ENCODE measurements around the gene TSPAN11.

Gene TSPAN11

DNA sequence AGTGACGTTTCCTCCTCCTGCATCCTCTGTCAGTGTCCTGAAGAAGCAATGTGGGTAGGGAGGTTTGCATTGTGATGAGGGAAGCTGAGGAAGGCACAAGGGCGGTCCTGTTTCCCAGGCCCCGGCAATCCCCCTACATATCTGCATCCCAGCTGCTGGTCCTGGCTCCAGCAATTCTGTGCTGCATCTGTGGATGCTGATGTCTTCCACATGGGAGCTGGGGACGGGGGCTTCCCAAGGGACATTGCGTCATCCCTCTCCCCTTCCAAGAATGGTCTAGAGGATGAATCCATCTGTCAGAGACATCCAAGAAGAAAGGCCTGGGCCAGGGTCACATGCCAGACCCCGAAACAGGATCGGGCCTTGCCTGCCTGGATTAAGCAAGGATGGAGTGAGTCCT is 52.1 kb downstream of the TSPAN11 start:
- Histone ChIP-seq H3K9me3 (ENCODE audit: control insufficient read depth in 2 of 2, low read length in 2 of 2) (no peaks in the 10 kb centered on the region), H3K27me3 (ENCODE audit: control insufficient read depth in 1 of 2, insufficient read depth in 2 of 2, low read length in 2 of 2) (peaks cover 0 to 5% of the 10 kb centered on the region in 2 donors), H3K9ac (ENCODE audit: low read length in 2 of 2) (no peak overlapping the region), H3K4me1 (ENCODE audit: control insufficient read depth, insufficient read depth, low read length) (peaks cover 5% of the 10 kb centered on the region), H3K36me3 (ENCODE audit: control insufficient read depth in 2 of 2, insufficient read depth in 2 of 2, low read length in 2 of 2) (no peaks in the 10 kb centered on the region), H3K27ac (ENCODE audit: low read length) (no peak overlapping the region), H3K4me3 (ENCODE audit: low read length in 2 of 2) (no peak overlapping the region)

DNA sequence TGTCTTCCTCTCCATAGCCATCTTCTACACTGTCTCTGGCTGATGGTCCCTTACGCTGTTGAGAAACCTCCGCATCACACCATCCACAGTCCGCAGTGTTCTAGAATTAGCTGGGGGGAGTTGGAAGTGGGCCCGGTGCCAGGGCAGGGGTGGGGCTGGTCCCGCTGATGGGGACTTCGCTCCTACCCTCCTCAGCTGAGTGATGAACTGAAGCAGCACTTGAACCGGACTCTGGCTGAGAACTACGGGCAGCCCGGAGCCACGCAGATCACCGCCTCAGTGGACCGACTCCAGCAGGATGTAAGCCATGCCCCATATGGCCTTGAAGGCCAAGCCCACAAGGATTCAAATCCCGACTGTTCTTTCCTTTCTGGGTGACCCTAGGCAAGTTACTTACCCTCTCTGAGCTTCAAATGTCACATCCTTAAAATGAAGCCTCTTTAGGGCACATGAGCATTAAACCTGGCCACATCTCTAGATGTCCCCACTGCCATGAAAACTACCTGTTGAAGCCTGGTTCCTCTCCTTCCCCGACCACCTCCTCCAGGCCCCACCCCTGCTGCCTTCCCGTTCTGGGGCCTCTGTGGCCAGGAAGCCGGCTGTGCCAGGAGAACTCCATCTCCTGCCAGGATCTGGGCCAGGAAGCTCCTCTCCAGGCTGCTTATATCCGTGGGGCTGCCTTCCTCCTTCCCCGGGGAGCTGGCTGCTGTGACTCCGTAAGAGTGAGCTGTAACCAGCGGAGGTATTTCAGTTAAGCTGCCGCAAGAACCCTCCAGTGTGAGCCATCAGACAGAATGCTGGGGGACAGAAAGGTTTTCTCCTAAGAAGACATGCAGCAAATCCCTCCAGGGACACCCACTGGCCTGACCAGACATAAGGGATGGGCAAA is 53.1 kb downstream of the TSPAN11 start:
- Histone ChIP-seq H3K9ac (ENCODE audit: low read length in 2 of 2) (no peak overlapping the region), H3K36me3 (ENCODE audit: control insufficient read depth in 2 of 2, insufficient read depth in 2 of 2, low read length in 2 of 2) (no peaks in the 10 kb centered on the region), H3K27ac (ENCODE audit: low read length) (no peak overlapping the region), H3K27me3 (ENCODE audit: control insufficient read depth in 1 of 2, insufficient read depth in 2 of 2, low read length in 2 of 2) (peaks cover 0 to 2% of the 10 kb centered on the region in 2 donors), H3K4me1 (ENCODE audit: control insufficient read depth, insufficient read depth, low read length) (peaks cover 5% of the 10 kb centered on the region), H3K4me3 (ENCODE audit: low read length in 2 of 2) (no peak overlapping the region), H3K9me3 (ENCODE audit: control insufficient read depth in 2 of 2, low read length in 2 of 2) (no peaks in the 10 kb centered on the region)

DNA sequence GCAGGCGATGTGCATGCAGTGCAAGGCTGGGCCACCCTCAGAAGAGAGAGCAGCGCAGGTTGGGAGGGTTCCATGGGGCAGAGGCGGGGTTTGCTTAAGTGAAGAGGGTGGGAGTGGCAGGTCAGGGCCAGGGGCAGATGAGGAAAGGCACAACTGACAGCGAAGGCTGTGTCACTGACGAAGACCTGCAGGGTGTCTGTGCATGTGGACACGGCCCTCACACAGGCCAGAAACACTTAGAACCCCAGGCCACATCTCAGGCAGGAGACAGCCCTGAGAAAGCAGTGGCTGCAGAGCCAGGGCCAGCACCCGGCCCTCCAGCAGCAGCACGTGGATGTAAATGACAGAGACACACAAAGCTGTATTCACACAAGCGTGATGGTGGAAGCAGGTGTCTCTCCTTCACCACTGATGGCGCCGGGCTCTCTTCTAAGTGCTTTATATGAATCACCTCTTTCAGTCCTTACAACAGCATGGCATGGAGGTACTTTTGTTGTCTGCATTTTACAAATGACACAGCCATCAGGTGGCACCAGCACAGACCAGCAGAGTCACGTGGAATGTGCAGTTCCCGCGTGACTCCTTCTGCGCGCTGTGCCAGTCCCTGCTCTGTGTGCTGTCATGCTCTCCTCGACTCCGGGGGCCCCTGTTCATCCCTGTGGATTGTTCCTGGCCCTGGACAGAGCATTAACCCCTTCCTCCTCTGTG is 54.6 kb downstream of the TSPAN11 start:
- Histone ChIP-seq H3K36me3 (ENCODE audit: control insufficient read depth in 2 of 2, insufficient read depth in 2 of 2, low read length in 2 of 2) (no peaks in the 10 kb centered on the region), H3K27ac (ENCODE audit: low read length) (no peak overlapping the region), H3K27me3 (ENCODE audit: control insufficient read depth in 1 of 2, insufficient read depth in 2 of 2, low read length in 2 of 2) (no peaks in the 10 kb centered on the region), H3K4me1 (ENCODE audit: control insufficient read depth, insufficient read depth, low read length) (peaks cover 5% of the 10 kb centered on the region), H3K4me3 (ENCODE audit: low read length in 2 of 2) (no peak overlapping the region), H3K9me3 (ENCODE audit: control insufficient read depth in 2 of 2, low read length in 2 of 2) (no peaks in the 10 kb centered on the region), H3K9ac (ENCODE audit: low read length in 2 of 2) (no peak overlapping the region)

DNA sequence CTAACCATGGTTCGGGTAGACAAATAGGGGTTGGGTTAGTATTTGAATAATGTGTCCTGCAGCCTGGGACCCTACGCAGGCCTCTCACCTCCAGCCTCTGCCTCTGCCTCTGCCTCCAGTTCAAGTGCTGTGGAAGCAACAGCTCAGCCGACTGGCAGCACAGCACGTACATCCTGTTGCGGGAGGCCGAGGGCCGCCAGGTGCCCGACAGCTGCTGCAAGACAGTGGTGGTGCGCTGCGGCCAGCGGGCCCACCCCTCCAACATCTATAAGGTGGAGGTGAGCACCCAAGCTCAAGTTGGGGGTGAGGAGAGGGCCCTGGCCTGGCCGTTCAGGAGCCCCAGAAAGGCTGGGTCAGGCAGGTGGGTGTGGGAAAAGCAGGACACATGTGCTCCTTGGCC is 55.9 kb downstream of the TSPAN11 start:
- Histone ChIP-seq H3K4me1 (ENCODE audit: control insufficient read depth, insufficient read depth, low read length) (peaks cover 5% of the 10 kb centered on the region), H3K4me3 (ENCODE audit: low read length in 2 of 2) (no peak overlapping the region), H3K27ac (ENCODE audit: low read length) (no peak overlapping the region), H3K9me3 (ENCODE audit: control insufficient read depth in 2 of 2, low read length in 2 of 2) (no peaks in the 10 kb centered on the region), H3K27me3 (ENCODE audit: control insufficient read depth in 1 of 2, insufficient read depth in 2 of 2, low read length in 2 of 2) (no peaks in the 10 kb centered on the region), H3K36me3 (ENCODE audit: control insufficient read depth in 2 of 2, insufficient read depth in 2 of 2, low read length in 2 of 2) (no peaks in the 10 kb centered on the region), H3K9ac (ENCODE audit: low read length in 2 of 2) (no peak overlapping the region)

DNA sequence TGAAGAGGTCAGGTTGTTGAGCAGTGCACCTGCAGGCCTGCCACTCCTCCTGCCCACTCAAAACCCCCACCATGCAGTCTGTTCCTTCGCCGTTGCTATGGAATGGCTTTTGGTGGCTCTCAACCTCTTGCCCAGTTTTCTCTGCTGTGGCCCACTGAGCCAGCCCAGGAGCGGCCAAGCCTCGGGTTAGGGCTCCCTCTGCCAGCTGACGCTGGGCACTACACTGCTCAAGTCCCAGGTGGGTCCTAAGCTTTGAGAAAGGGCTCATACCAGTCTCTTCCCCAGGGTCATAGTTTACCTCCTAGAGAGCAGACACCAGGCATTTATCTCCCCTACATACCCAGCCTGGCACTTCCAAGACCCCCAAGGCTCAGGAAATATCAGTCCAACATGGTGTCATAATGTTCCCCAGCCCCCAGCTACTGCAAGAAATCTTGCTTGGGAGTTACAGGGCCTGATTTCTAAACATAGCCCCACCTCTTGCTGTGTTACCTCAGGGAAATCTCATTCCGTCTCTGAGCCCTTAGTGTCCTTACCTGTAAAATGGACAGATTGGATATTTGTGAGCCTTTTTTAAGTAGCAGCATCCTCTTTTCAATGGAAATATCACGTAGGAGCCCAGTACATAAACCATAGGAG is 59.4 kb downstream of the TSPAN11 start:
- Histone ChIP-seq H3K9me3 (ENCODE audit: control insufficient read depth in 2 of 2, low read length in 2 of 2) (no peaks in the 10 kb centered on the region), H3K9ac (ENCODE audit: low read length in 2 of 2) (no peak overlapping the region), H3K4me1 (ENCODE audit: control insufficient read depth, insufficient read depth, low read length) (no peaks in the 10 kb centered on the region), H3K4me3 (ENCODE audit: low read length in 2 of 2) (no peak overlapping the region), H3K27me3 (ENCODE audit: control insufficient read depth in 1 of 2, insufficient read depth in 2 of 2, low read length in 2 of 2) (no peaks in the 10 kb centered on the region), H3K27ac (ENCODE audit: low read length) (no peak overlapping the region), H3K36me3 (ENCODE audit: control insufficient read depth in 2 of 2, insufficient read depth in 2 of 2, low read length in 2 of 2) (no peaks in the 10 kb centered on the region)

DNA sequence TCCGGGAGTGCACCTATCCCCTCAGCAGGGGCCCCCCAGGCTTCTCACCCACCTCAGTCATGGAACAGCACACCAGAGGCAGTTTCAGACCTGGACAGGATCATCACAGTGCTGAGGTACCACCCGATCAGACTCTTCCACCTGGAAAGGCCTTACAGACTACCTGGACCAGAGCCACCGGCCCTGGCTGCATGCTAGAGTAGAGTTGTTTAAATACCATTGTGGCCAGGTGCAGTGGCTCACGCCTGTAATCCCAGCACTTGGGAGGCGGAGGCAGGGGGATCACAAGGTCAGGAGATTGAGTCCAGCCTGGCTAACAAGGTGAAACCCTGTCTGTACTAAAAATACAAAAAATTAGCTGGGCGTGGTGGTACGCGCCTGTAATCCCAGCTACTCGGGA is 61.5 kb downstream of the TSPAN11 start:
- Histone ChIP-seq H3K36me3 (ENCODE audit: control insufficient read depth in 2 of 2, insufficient read depth in 2 of 2, low read length in 2 of 2) (no peaks in the 10 kb centered on the region), H3K9me3 (ENCODE audit: control insufficient read depth in 2 of 2, low read length in 2 of 2) (no peaks in the 10 kb centered on the region), H3K4me3 (ENCODE audit: low read length in 2 of 2) (no peak overlapping the region), H3K9ac (ENCODE audit: low read length in 2 of 2) (no peak overlapping the region), H3K27me3 (ENCODE audit: control insufficient read depth in 1 of 2, insufficient read depth in 2 of 2, low read length in 2 of 2) (no peaks in the 10 kb centered on the region), H3K4me1 (ENCODE audit: control insufficient read depth, insufficient read depth, low read length) (no peaks in the 10 kb centered on the region), H3K27ac (ENCODE audit: low read length) (no peak overlapping the region)

DNA sequence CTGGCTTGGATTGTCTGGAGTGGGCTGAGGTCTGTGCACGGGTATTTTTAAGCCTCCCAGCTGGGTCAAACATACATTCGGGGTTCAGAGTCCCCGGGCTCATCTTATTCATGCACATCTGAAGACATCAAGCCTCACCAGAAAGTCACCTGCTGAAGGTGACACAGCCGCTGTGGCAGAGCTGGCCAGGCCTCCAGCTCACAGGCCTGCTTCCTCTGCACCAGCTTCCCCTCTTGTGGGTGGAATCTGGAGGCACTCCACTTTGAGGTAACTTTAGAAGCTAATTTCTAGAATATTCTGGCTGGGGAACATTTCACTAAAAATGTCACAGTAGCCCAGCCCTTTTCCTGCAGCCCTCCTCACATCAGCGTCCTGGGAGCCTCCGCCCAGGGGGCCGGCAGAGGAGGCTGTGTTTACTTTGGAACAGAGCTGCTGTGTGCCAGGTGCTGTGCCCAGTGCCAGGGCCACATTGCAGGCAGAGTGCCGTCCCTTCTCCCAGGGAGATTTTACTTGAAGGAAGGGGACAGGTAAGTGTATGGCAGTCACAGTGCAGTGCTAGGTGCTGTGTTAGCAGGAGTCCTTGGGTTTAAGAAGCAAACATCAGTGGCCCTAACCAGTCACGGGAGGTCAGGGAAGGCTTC is 62.2 kb downstream of the TSPAN11 start:
- H3K4me1 ChIP-seq (ENCODE audit: control insufficient read depth, insufficient read depth, low read length) = no peaks in the 10 kb centered on the region
- no peak overlapping the region for H3K27ac ChIP-seq (ENCODE audit: low read length)
- H3K9ac ChIP-seq (ENCODE audit: low read length in 2 of 2) = no peak overlapping the region

DNA sequence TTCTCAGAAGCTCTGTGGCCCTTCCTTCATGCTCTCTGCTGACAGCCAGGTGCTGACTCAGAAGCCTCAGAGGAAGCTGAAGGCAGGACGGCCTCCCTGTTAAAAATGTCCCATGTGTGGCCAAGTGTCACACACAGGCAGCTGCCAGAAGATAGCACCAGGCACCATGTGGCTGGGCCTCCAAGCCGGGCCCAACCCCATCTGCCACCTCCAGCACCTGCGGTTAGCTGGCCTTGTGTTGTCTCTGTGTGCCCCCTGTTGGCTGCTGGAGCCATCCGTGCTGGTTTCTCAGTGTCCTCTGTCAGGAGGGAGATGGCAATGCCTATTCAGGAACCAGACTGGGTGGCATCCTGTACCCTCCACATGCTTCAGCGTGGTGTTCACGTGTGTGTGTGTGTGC is 63.2 kb downstream of the TSPAN11 start:
- H3K36me3 ChIP-seq (ENCODE audit: control insufficient read depth in 2 of 2, insufficient read depth in 2 of 2, low read length in 2 of 2) = no peaks in the 10 kb centered on the region
- H3K27me3 ChIP-seq (ENCODE audit: control insufficient read depth in 1 of 2, insufficient read depth in 2 of 2, low read length in 2 of 2) = no peaks in the 10 kb centered on the region
- H3K9ac ChIP-seq (ENCODE audit: low read length in 2 of 2) = no peak overlapping the region
- no peaks in the 10 kb centered on the region for H3K9me3 ChIP-seq (ENCODE audit: control insufficient read depth in 2 of 2, low read length in 2 of 2)
- no peak overlapping the region for H3K27ac ChIP-seq (ENCODE audit: low read length)
- no peak overlapping the region for H3K4me3 ChIP-seq (ENCODE audit: low read length in 2 of 2)
- no peaks in the 10 kb centered on the region for H3K4me1 ChIP-seq (ENCODE audit: control insufficient read depth, insufficient read depth, low read length)

More for the DNA sequence above, 62.2 kb downstream of the TSPAN11 start:
- Histone ChIP-seq H3K36me3 (ENCODE audit: control insufficient read depth in 2 of 2, insufficient read depth in 2 of 2, low read length in 2 of 2) (no peaks in the 10 kb centered on the region), H3K4me3 (ENCODE audit: low read length in 2 of 2) (no peak overlapping the region), H3K9me3 (ENCODE audit: control insufficient read depth in 2 of 2, low read length in 2 of 2) (no peaks in the 10 kb centered on the region), H3K27me3 (ENCODE audit: control insufficient read depth in 1 of 2, insufficient read depth in 2 of 2, low read length in 2 of 2) (no peaks in the 10 kb centered on the region)

DNA sequence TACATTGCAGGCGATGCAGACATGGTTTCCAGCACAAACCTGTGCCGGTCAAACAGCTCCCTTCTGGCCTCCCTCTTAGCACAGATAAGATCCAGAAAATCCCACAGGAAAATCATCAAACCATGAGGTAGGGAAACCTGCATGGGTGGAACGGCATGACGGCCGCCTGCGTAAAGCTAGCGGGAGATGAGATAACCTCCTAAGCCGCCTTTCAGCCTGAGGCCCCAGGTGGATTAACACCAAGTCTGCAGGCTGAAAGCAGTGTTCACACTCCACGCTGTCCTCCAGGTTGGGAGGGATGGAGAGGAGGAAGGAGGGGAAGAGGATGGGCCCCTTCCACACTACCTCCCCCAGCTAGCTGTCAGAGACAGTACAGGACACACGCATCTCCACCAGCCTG is 63.8 kb downstream of the TSPAN11 start:
- Histone ChIP-seq H3K9ac (ENCODE audit: low read length in 2 of 2) (no peak overlapping the region), H3K4me1 (ENCODE audit: control insufficient read depth, insufficient read depth, low read length) (no peaks in the 10 kb centered on the region), H3K4me3 (ENCODE audit: low read length in 2 of 2) (no peak overlapping the region), H3K27me3 (ENCODE audit: control insufficient read depth in 1 of 2, insufficient read depth in 2 of 2, low read length in 2 of 2) (no peaks in the 10 kb centered on the region), H3K9me3 (ENCODE audit: control insufficient read depth in 2 of 2, low read length in 2 of 2) (no peaks in the 10 kb centered on the region), H3K27ac (ENCODE audit: low read length) (no peak overlapping the region), H3K36me3 (ENCODE audit: control insufficient read depth in 2 of 2, insufficient read depth in 2 of 2, low read length in 2 of 2) (no peaks in the 10 kb centered on the region)

DNA sequence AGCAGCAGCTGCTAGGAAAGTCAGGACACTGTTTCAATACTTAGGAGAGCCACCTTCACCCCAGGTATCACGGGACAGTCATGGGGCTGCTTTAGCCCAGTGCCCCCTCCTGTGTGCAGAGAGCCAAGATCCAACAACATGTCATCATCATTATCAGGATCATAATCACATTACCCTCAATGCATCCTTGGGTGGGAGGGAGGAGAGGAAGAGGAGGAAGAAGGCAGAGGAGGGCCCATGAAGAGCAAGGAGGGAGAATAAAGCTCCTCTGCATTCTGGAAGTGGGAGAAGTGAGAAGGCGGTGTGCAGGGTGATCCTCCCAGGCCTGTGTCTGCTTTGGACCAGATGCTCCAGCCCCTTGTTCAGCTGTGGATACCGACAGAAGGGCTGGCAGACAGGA is 64.2 kb downstream of the TSPAN11 start:
- Histone ChIP-seq H3K9me3 (ENCODE audit: control insufficient read depth in 2 of 2, low read length in 2 of 2) (no peaks in the 10 kb centered on the region), H3K36me3 (ENCODE audit: control insufficient read depth in 2 of 2, insufficient read depth in 2 of 2, low read length in 2 of 2) (no peaks in the 10 kb centered on the region), H3K4me1 (ENCODE audit: control insufficient read depth, insufficient read depth, low read length) (no peaks in the 10 kb centered on the region), H3K4me3 (ENCODE audit: low read length in 2 of 2) (no peak overlapping the region), H3K27me3 (ENCODE audit: control insufficient read depth in 1 of 2, insufficient read depth in 2 of 2, low read length in 2 of 2) (no peaks in the 10 kb centered on the region), H3K27ac (ENCODE audit: low read length) (no peak overlapping the region), H3K9ac (ENCODE audit: low read length in 2 of 2) (no peak overlapping the region)

Measured in stomach smooth muscle (tissue), 2 donors.